ENCODE data around the gene DDX24.

DDX24 gene

GRCh38 chr14:94101748-94102147, 20.7 kb upstream of the DDX24 start:
- H3K4me3 ChIP-seq (ENCODE audit: low read depth, low read length): no peak overlapping the region
- in situ Hi-C loops (cut with HindIII; ENCODE audit: low sequenced_read_pairs): no loop called here
- TF ChIP-seq CTCF (IDR thresholded peaks at IDR 0.05; ENCODE audit: low read depth, low read length): no peak
- DNase-seq (ENCODE audit: low read depth, low spot score): no peak

- in situ Hi-C loops (cut with HindIII; ENCODE audit: low sequenced_read_pairs): no loop called here
- no peak overlapping the region for H3K4me3 ChIP-seq (ENCODE audit: low read depth, low read length)
- peak; percentile 57 for DNase-seq (ENCODE audit: low read depth, low spot score)
- no peak for TF ChIP-seq CTCF (IDR thresholded peaks at IDR 0.05; ENCODE audit: low read depth, low read length)
These were observed 19.8 kb upstream of the DDX24 start for GRCh38 chr14:94100847-94101246.

- in situ Hi-C loops (cut with HindIII; ENCODE audit: low sequenced_read_pairs): no loop called here
These were observed 18.0 kb upstream of the DDX24 start for GRCh38 chr14:94099006-94099405.

GRCh38 chr14:94098326-94098992, 17.5 kb upstream of the DDX24 start:
- in situ Hi-C loops (cut with HindIII; ENCODE audit: low sequenced_read_pairs): no loop called here
- H3K4me3 ChIP-seq (ENCODE audit: low read depth, low read length): no peak overlapping the region
- DNase-seq (ENCODE audit: low read depth, low spot score): no peak
- TF ChIP-seq CTCF (IDR thresholded peaks at IDR 0.05; ENCODE audit: low read depth, low read length): no peak

More at GRCh38 chr14:94099006-94099405, 18.0 kb upstream of the DDX24 start:
- no peak overlapping the region for H3K4me3 ChIP-seq (ENCODE audit: low read depth, low read length)
- no peak for TF ChIP-seq CTCF (IDR thresholded peaks at IDR 0.05; ENCODE audit: low read depth, low read length)
- no peak for DNase-seq (ENCODE audit: low read depth, low spot score)

- in situ Hi-C loops (cut with HindIII; ENCODE audit: low sequenced_read_pairs): no loop called here
These were observed 16.1 kb upstream of the DDX24 start for GRCh38 chr14:94097091-94097490.

GRCh38 chr14:94093418-94093817, 12.4 kb upstream of the DDX24 start:
- in situ Hi-C loops (cut with HindIII; ENCODE audit: low sequenced_read_pairs): no loop called here
- H3K4me3 ChIP-seq (ENCODE audit: low read depth, low read length): no peak overlapping the region
- TF ChIP-seq CTCF (IDR thresholded peaks at IDR 0.05; ENCODE audit: low read depth, low read length): no peak
- no peak for DNase-seq (ENCODE audit: low read depth, low spot score)

More at GRCh38 chr14:94097091-94097490, 16.1 kb upstream of the DDX24 start:
- no peak for DNase-seq (ENCODE audit: low read depth, low spot score)
- no peak overlapping the region for H3K4me3 ChIP-seq (ENCODE audit: low read depth, low read length)
- no peak for TF ChIP-seq CTCF (IDR thresholded peaks at IDR 0.05; ENCODE audit: low read depth, low read length)
